Ramos (cell line): ENCODE results near the gene LAPTM5.
"Not testable (repeated sequence)": the region's sequence is repeated elsewhere in the genome, so short reads cannot be mapped to it uniquely, and the experiment has no call there.

Source experiments
- in situ Hi-C: fragments of 300-500 bp; cut with MboI; formaldehyde crosslinking; loops from one replicate; pipeline ENCODE4 v1.14.3; 2022; ENCODE audit warnings: low sequenced_read_pairs; ENCODE audit not compliant: unreplicated experiment

Gene LAPTM5

GRCh38 chr1:30688920-30689794 lies 68.4 kb downstream of the LAPTM5 start:
- in situ Hi-C loops: no loop called here

GRCh38 chr1:30688516-30688915 lies 69.1 kb downstream of the LAPTM5 start:
- in situ Hi-C loops: not testable (repeated sequence)

GRCh38 chr1:30687886-30688285 lies 69.7 kb downstream of the LAPTM5 start:
- in situ Hi-C loops: no loop called here

- in situ Hi-C loops: no loop called here
These were observed 71.2 kb downstream of the LAPTM5 start for GRCh38 chr1:30686236-30686935.

GRCh38 chr1:30685796-30686165 lies 71.8 kb downstream of the LAPTM5 start:
- in situ Hi-C loops: no loop called here

- in situ Hi-C loops: no loop called here
These were observed 72.4 kb downstream of the LAPTM5 start for GRCh38 chr1:30684881-30685795.

GRCh38 chr1:30684259-30684658 lies 73.3 kb downstream of the LAPTM5 start:
- in situ Hi-C loops: no loop called here

GRCh38 chr1:30683699-30684098 lies 73.9 kb downstream of the LAPTM5 start:
- in situ Hi-C loops: no loop called here
